ENCODE data around the gene LFNG.
"Not testable (repeated sequence)": the region's sequence is repeated elsewhere in the genome, so short reads cannot be mapped to it uniquely, and the experiment has no call there.

GRCh38 chr7:2532816-2533215, 13.2 kb downstream of the LFNG start:
- TF ChIP-seq ZBTB49 (CRISPR knock-in tag; IDR thresholded peaks at IDR 0.05; ENCODE audit: borderline replicate concordance); ZBTB7A (IDR thresholded peaks at IDR 0.05; ENCODE audit: borderline replicate concordance, control insufficient read depth, low read depth, low read length); CTCF (IDR thresholded peaks at IDR 0.05 in 2 of 3, conservative IDR thresholded peaks at IDR 0.05 in 1 of 3; ENCODE audit: insufficient read depth in 2 of 3, low read depth in 1 of 3, low read length in 3 of 3); EZH2 (IDR thresholded peaks at IDR 0.05; ENCODE audit: borderline replicate concordance, low read depth, low read length); TAF7 (tag; IDR thresholded peaks at IDR 0.05); ATF3 (IDR thresholded peaks at IDR 0.05); ATF3 (CRISPR knock-in tag; conservative IDR thresholded peaks at IDR 0.05); EP300 (IDR thresholded peaks at IDR 0.05; ENCODE audit: low read length); TRIM28 (IDR thresholded peaks at IDR 0.05): not testable (repeated sequence)
